ENCODE results near the gene CD69.

Gene CD69

GRCh38 chr12:9760699-9761418 is at the start of gene CD69:
Gene CD69, minus strand, starts transcription at chr12:9760901. Its CDS starts 81 bp downstream, at chr12:9760820.
- DNase-seq = no peak

DNA sequence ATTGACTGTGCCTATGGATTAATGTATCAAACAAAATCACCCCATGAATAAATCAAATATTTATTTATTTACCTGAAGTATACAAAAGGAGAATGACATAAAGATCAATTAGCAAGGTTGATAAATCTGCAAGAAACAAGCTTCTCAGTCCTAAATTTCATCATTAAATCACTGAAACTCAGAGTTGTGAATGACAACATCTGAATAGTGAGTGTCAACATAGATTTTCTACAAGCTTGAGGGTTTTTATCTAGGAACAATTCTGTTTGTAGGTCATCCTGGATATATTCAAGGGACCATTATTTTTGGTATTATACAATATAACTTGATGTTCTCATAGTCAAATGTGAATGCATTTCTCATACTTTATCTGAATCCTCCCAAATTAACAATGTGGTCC is 49.2 kb upstream of the CD69 start:
- no peak for DNase-seq

GRCh38 chr12:9809338-9809737 is 48.6 kb upstream of the CD69 start:
- no peak for DNase-seq

- DNase-seq = no peak
Measured at GRCh38 chr12:9808504-9808903, 47.8 kb upstream of the CD69 start.

- no peak for DNase-seq
Measured at GRCh38 chr12:9806714-9807113, 46.0 kb upstream of the CD69 start.

DNA sequence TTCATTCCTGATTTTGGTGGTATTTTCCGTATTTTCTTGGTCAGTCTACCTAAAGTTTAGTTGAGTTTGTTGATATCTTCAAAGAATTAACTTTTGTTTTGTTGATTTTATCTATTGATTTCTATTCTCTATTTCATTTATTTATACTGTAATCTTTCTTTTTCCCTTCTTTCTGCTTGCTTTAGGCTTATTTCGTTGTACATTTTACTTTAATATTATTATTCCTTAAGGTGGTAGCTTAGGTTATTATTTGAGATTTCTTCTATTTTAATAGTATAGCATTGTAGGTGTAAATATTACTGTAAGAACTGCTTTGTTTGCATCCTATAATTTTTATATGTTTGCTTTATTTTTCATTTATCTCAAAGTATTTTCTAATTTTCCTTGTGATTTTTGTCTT is 45.2 kb upstream of the CD69 start:
- DNase-seq = no peak

GRCh38 chr12:9799961-9800360 is 39.3 kb upstream of the CD69 start:
- no peak for DNase-seq

- DNase-seq = no peak
Measured at GRCh38 chr12:9797722-9798619, 37.3 kb upstream of the CD69 start.

DNA sequence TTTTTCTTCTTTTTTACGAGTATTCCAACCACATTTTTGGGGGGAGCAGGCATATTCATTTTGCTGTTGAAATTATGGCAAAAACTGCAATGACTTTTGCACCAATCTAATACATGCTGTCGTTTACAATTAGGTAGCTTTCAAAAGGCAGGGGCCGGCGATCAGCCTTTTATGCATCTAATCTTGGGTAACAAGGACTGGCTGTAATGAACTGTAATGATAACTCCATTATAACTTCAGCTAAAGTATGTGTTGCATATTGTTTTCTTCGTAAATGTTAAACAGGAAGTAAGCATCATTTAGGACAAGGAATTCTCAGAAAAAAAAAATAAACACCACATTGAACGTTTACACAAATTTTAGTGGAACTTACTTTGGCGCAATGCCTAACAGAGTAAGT is 36.3 kb upstream of the CD69 start:
- DNase-seq = no peak

DNA sequence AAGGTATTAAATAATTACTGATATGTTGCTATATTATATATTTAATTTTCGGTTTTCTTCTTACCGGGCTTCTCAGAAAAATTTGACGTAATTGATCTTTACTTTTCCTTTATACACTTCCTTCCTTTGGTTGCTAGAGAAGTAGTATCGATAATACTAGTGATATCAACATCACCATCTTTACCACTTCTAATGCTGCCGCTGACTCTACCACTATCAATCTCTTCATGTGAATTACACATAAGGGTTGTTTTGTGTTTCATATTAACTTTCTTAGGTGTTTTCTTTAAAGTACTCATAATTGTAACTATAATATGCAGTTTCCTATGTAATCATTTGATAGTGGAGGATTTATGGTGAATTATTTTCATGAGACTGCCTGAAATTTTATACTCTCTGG is 35.6 kb upstream of the CD69 start:
- DNase-seq = no peak

DNA sequence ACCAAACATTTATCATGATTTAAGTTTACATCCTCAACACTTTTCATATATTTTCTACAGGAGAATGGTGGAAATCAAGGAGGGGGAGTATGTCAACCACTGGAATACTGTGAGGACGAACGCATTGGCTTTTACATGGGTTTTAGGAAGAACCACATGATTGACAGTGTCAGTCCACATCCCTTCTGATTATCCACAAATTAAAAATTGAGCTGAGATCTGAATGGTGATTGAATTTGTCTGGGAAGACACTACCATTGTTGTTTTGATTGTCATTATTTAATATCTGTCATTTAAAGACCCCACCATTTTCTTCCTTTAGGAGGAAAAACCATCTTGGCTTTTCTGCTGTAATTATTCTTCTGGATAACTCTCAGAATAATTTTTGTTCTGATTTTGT is 35.2 kb upstream of the CD69 start:
- no peak for DNase-seq

- no peak for DNase-seq
Measured at GRCh38 chr12:9794484-9795093, 33.9 kb upstream of the CD69 start.

DNA sequence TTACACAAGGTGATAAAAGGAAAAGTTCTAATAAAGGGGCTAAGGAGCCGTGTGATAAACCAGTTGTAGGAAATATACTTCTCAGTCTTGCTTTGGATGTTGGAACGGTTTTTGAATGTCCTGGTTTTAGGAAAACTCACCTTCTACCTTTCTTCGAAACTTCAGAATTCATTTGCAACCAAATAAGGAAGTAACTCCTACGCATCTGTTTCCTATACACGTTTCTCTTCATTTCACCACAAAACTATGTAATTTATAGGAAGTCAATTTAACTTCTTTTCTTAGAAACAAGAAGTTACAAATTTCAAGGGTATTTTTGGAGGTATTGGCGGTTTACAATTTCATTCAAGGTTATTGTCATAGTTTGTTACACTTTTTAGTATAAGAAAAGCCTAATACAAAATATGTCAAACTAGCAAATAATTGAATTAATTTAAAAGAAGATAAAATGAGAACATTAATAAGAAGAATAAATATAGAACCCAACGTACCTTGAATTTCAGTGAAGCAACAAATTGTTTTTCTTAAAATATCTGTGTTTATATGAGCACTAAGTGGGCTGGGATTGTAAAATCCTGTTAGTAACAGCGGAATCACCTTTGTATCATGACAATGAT is 33.2 kb upstream of the CD69 start:
- DNase-seq = no peak

- no peak for DNase-seq
Measured at GRCh38 chr12:9792961-9793617, 32.4 kb upstream of the CD69 start.

DNA sequence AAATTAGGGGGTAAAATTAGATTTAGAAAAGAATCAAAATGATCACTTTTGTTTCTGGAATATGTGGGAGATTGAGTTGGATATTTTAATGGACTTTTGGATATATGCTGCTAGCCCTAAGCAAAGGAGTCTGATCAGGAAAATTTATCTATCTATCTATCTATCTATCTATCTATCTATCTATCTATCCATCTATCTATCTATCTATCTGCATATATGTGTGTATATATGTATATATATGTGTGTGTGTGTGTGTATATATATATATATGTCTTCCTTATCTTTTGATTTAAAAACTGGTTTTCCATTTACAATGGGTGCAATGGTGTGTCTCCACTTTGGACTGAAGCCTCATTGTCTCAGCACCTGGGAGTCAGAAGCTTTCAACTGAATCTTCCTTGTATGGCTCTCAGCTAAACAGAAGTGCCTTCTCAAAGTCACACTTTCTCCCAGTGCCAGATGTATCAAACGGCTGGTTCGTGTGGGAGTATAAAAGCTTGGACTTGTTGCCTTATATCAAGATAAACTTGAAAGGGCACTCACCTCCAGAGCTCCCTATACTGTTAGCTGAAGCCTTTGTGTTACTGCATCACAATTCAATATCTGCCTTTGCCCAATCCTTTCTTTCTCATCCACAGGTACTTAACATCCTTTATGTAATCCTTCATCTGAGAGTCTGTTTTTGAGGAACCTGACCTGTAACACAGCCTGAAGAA is 31.6 kb upstream of the CD69 start:
- DNase-seq = no peak

DNA sequence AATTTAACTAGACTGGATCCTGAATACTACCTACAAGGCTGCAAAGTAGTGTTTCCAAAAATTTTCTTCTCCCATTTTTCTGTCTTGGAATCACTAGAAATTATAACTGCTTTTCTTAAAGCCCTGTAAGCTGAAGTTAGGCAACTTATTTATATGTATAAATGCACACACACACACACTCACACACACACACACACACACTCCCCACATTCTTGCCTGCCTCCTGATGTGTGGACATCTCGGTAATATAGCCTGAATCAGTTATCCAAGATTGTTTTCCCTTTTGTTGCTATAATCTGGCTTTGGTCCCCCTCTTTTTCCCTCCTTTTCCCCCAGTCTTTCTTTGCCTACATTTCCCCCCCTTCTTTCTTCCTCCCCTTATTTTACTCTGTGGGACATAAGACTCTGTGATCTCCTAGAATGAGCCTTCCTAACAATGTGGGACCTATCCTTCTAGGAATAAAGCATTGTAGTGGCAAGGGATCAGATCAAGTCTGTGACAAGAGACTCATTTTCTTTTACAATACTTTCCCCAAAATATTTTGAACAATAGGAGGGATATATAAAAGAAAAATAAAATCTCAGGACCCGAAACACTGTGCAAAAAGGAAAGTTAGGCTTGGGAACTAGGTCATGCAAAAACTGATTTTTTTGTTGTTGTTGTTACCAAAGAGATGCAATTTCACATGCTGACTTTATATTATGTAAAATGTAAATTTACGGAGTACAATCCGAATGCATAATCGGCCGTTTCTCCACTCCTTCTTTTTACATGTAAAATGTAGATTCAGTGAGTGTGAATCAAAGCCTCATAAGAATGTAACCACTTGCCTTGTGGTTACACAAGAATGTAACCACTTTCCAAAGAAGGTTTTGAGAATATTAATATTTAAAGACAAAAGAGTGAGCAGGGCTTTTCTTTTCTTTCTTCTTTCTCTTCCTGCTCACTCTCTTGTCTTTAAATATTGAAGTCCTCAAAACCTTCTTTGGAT is 26.3 kb upstream of the CD69 start:
- DNase-seq = no peak

DNA sequence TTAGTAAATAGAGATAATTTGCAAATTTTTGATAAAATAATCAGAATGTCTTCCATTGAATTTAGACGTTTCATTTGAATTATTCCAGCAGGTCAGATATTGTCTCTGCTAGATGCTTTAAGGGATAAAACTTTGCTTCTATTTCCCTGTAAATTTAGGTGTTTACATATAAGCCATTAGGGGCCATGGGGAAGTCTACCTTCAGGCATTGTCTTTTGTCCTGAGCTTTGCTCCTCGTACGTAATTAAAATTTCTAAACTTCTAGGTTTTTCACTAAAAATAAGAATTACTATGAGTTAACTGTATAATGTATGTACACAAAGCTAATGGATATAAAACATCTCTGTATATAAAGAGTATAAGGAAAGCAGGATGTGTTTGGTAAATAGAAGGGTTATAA is 24.1 kb upstream of the CD69 start:
- DNase-seq = no peak

DNA sequence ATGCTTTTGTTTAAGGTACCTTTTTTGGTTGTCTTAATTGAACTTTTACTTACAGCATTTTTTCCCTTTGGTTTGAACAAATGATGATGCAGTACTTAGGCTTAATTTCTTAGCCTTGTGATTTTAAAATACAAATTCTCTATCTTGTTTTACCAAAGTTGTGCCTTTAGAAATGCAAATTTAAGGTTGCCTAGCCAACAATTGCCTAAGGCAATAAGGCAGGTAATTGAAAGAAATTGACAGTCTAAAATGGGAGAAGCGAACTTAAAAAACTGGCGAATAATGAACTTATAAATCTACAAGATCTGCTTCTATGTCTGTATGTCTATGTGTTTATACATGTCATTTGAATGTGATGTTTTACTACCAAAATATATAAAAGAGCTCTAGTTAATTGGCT is 23.6 kb upstream of the CD69 start:
- no peak for DNase-seq

GRCh38 chr12:9782547-9783382 is 22.1 kb upstream of the CD69 start:
- DNase-seq = no peak

DNA sequence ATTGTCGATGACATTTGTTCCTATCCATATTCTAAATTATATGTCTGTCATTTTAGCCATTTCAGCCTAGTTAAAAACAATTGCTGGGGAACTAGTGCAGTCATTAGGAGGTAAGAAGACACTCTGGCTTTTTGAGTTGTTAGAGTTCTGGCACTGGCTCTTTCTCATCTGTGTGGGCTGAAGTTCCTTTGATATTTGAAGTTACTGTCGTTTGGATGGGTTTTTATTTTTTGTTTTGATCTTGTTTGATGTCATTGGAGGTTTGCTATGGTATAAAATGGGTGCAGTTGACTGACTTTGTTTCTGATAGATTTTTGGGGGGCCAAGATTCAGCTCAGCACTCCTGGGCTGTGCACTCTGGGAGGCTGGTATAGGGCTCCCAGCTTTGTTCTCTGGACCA is 20.7 kb upstream of the CD69 start:
- no peak for DNase-seq
